ENCODE data around the gene KRTAP10-3. TPM values are rescaled to one million over a fixed set of nuclear protein-coding genes. Genes with fewer than 3 reads are reported as not detected.

KRTAP10-3 gene
- total and polyA plus RNA-seq, 9 of the 15 experiments (the other 6 are each of a cell fraction or from before 2014, with no cell fraction given), result not detected

- peaks cover 44 to 84% of the 10 kb centered on the region in 2 experiments for H3K27me3 ChIP-seq (ENCODE audit: control insufficient read depth in 2 of 2, insufficient read depth in 2 of 2, low read length in 2 of 2)
- peaks cover 0 to 16% of the 10 kb centered on the region in 2 experiments; a peak in 2 of 5 replicates for H3K4me1 ChIP-seq (replicated peaks in 1 of 2; ENCODE audit: control insufficient read depth in 2 of 2, insufficient read depth in 2 of 2, low read length in 2 of 2)
- no peak overlapping the region for H3K4me3 ChIP-seq
- no peaks in the 10 kb centered on the region for H3K9me1 ChIP-seq (ENCODE audit: control insufficient read depth, insufficient read depth, low read length)
- in situ Hi-C loops (cut with MboI), result no loop called here
- DNase-seq (ENCODE audit: extremely low read depth in 1 of 4, low spot score in 3 of 4) (no peak), ATAC-seq (no peak), FAIRE-seq (no peak)
- no peak overlapping the region for H3K4me2 ChIP-seq (ENCODE audit: insufficient read depth, low read length)
- no peak overlapping the region for H3K27ac ChIP-seq (ENCODE audit: extremely low read depth, low read depth, low read length)
- H3K79me2 ChIP-seq (ENCODE audit: control insufficient read depth, insufficient read depth, low read length), result no peaks in the 10 kb centered on the region
- no peaks in the 10 kb centered on the region for H3K36me3 ChIP-seq (ENCODE audit: control insufficient read depth, insufficient read depth, low read length)
- intact Hi-C loops (cut with micrococcal nuclease), result no loop called here
- H4K20me1 ChIP-seq (replicated peaks; ENCODE audit: control insufficient read depth, insufficient read depth, low read length), result peaks cover 18% of the 10 kb centered on the region; the same call in 1 of the 2 replicates
- no TSS peak for BruUV-seq (replicated peaks)
- peak; percentile 61; the same call in 1 of the 2 replicates for TF ChIP-seq REST (IDR thresholded peaks at IDR 0.05; ENCODE audit: borderline replicate concordance)
- no peak for TF ChIP-seq REST (CRISPR knock-in tag; IDR thresholded peaks at IDR 0.05; ENCODE audit: low read depth)
- TF ChIP-seq ZNF668 (CRISPR knock-in tag; IDR thresholded peaks at IDR 0.05), result no peak
- no peak for TF ChIP-seq ZNF224 (CRISPR knock-in tag; IDR thresholded peaks at IDR 0.05)
- TF ChIP-seq ZNF695 (CRISPR knock-in tag; IDR thresholded peaks at IDR 0.05), result no peak
- 0 out of 6 replicates have a peak, but pooled peaks of 1 of the 3 experiments have one; percentile 8 for TF ChIP-seq CTCF (IDR thresholded peaks at IDR 0.05 in 2 of 3, conservative IDR thresholded peaks at IDR 0.05 in 1 of 3; ENCODE audit: insufficient read depth in 2 of 3, low read depth in 1 of 3, low read length in 3 of 3)
- no peak overlapping the region for H2AFZ ChIP-seq (ENCODE audit: low read depth, low read length)
- peaks cover 6% of the 10 kb centered on the region; the same call in 1 of the 2 replicates for H3K9me3 ChIP-seq (replicated peaks; ENCODE audit: control insufficient read depth, insufficient read depth, low read depth, low read length)
- ChIA-PET POLR2A (interaction anchor here (0.7 kb wide), 1 partner anchor 61 kb away, joined by 4 read pairs; no protein-coding TSS in a partner anchor), CTCF (ENCODE audit: low intra/inter-chr PET ratio) (no interaction called here)
- under 1% methylated on average over 22 of the region's 23 CpGs for WGBS (ENCODE audit: insufficient coverage, low coverage, missing lambda C conversion rate)
- H3K9ac ChIP-seq (ENCODE audit: insufficient read depth in 1 of 2, low read depth in 2 of 2, low read length in 2 of 2), result no peak overlapping the region
Measured at GRCh38 chr21:44529503-44530125, 29.0 kb downstream of the KRTAP10-3 start.
